Activated CD8-positive, alpha-beta memory T cell treated with anti-CD3 and anti-CD28 coated beads, Interleukin-2, amount 10 ng/mL, durations not matched to agents 7 days and 5 days (primary cell): ENCODE data around the gene CYP4F2. TPM values are rescaled to one million over a fixed set of nuclear protein-coding genes. Genes with fewer than 3 reads are reported as not detected.
"Not testable (repeated sequence)": the region's sequence is repeated elsewhere in the genome, so short reads cannot be mapped to it uniquely, and the experiment has no call there.

Source experiments
- ATAC-seq: fragments of 150-1000 bp; cut with Tn5 transposase; one replicate; pipeline ENCODE4 v1.10.0; 2021; ENCODE audit warnings: moderate library complexity
- CTCF ChIA-PET: fragments of 350-600 bp; sonication (Branson Sonifier 250); formaldehyde crosslinking; loops from one replicate; lab custom pipeline; 2021; ENCODE audit warnings: antibody characterized with exemption; lab: Charles Lee
- DNase-seq: peaks from one replicate; pipeline ENCODE4 v3.0.0-alpha.2; 2020
- H3K27ac Mint-ChIP-seq: one replicate; pipeline ENCODE4 v1.8.0; 2021; ENCODE audit warnings: mild to moderate bottlenecking, mixed read lengths
- H3K27me3 Mint-ChIP-seq: one replicate; pipeline ENCODE4 v1.8.0; 2021; ENCODE audit warnings: mixed read lengths
- H3K36me3 Mint-ChIP-seq: one replicate; pipeline ENCODE4 v1.8.0; 2021; ENCODE audit warnings: mild to moderate bottlenecking, mixed read lengths
- H3K4me1 Mint-ChIP-seq: one replicate; pipeline ENCODE4 v1.8.0; 2021; ENCODE audit warnings: mixed read lengths
- H3K4me3 Mint-ChIP-seq: one replicate; pipeline ENCODE4 v1.8.0; 2021; ENCODE audit warnings: mild to moderate bottlenecking, moderate library complexity, mixed read lengths
- H3K9me3 Mint-ChIP-seq: one replicate; pipeline ENCODE4 v1.8.0; 2022; ENCODE audit warnings: low read depth, mixed read lengths
- total RNA-seq, 2 experiments: library from RNA; stranded (reverse); gene quantifications; one replicate each; pipeline ENCODE4 v1.2.3, GENCODE V29; 2021

The CYP4F2 gene
- total RNA-seq, 2 experiments from 2014 or later: not detected

DNA sequence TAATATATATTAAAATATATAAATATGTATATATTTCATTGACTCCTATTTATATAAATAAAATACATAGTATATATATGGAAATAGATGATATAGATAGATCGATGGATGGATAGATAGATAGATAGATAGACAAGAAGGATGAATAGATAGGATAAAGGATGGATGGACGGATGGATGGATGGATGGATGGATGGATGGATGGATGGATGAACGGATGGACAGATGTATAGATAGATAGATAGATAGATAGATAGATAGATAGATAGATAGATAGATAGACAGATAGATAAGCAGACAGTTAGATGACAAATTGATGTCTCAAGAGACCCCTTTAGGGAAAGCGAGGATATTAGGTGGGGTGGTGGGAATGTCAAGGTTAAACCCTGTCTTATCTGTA lies 21.4 kb upstream of the CYP4F2 start:
- Mint-ChIP-seq H3K9me3 (peaks cover 3% of the 10 kb centered on the region), H3K4me1 (no peaks in the 10 kb centered on the region), H3K4me3 (no peak overlapping the region), H3K27me3 (peaks cover 34% of the 10 kb centered on the region), H3K36me3 (no peaks in the 10 kb centered on the region), H3K27ac (no peak overlapping the region)
- CTCF ChIA-PET: no interaction called here
- DNase-seq (no peak), ATAC-seq (no peak)

DNA sequence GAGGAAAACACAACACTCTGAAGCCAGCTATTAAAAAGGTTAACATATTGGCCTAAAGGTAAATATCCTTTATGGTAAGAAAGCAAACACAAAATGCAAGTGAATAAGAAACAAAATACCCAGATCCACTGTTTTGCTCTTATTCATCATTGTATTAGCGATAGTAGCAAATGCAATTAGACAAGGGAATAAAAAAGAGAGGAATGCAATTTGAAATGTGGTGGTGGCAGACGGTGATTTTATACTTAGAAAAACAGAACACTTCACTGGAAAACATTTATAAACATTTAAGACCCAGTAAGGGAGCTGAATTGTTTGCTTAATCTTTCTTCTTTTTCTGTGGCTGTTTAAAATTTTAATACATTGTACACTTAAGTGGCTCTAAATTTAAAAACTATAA lies 17.2 kb upstream of the CYP4F2 start:
- H3K27ac Mint-ChIP-seq: no peak overlapping the region
- H3K27me3 Mint-ChIP-seq: peaks cover 48% of the 10 kb centered on the region
- peaks cover 3% of the 10 kb centered on the region for H3K9me3 Mint-ChIP-seq
- ATAC-seq (no peak), DNase-seq (no peak)
- no peaks in the 10 kb centered on the region for H3K36me3 Mint-ChIP-seq
- no peak overlapping the region for H3K4me3 Mint-ChIP-seq
- no peaks in the 10 kb centered on the region for H3K4me1 Mint-ChIP-seq
- CTCF ChIA-PET: no interaction called here

DNA sequence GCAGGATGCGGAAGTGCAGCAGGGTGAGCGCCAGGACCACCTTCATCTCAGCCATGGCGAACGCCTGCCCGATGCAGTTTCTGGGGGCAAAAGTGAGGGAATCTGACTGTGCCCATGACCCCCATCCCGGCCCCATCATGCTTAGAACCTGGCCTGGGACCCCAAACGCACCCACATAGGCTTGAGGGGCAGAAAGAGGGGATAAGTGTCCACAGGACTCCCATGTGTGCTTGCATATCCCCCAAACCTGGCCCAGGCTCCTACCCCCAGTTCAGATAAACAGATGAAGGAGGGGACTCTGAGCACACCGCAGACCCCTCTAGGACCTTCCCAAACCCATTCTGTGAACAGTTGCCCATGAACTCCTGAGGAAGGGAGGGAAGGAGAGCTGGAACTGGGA lies 16.0 kb upstream of the CYP4F2 start:
- Mint-ChIP-seq H3K27me3 (peaks cover 58% of the 10 kb centered on the region), H3K27ac (no peak overlapping the region), H3K36me3 (no peaks in the 10 kb centered on the region), H3K9me3 (peaks cover 3% of the 10 kb centered on the region), H3K4me1 (no peaks in the 10 kb centered on the region), H3K4me3 (no peak overlapping the region)
- DNase-seq (no peak), ATAC-seq (no peak)
- CTCF ChIA-PET: no interaction called here

DNA sequence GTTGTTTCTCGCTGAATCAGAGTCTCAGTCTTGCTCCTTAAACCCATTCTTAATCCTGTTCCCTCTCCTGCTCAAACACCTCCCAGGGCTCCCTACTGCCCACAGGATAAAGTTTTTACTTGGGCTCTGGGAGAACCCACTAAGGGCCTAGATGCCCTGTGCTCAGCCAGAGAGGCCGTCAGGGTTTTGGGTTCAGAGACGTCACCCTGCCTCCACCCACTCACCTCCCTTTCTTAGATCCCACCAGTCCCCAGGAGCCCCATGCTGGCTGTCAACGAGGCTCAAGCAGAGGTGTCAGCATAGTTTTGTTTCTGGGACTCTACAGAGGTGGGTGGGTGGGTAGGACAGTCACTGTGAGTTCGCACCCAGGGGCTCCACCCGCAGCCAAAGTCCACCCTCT lies 15.5 kb upstream of the CYP4F2 start:
- Mint-ChIP-seq H3K27me3 (peaks cover 63% of the 10 kb centered on the region), H3K4me3 (no peak overlapping the region), H3K9me3 (peaks cover 3% of the 10 kb centered on the region), H3K27ac (no peak overlapping the region), H3K36me3 (no peaks in the 10 kb centered on the region), H3K4me1 (no peaks in the 10 kb centered on the region)
- ATAC-seq (no peak), DNase-seq (no peak)
- CTCF ChIA-PET: no interaction called here

DNA sequence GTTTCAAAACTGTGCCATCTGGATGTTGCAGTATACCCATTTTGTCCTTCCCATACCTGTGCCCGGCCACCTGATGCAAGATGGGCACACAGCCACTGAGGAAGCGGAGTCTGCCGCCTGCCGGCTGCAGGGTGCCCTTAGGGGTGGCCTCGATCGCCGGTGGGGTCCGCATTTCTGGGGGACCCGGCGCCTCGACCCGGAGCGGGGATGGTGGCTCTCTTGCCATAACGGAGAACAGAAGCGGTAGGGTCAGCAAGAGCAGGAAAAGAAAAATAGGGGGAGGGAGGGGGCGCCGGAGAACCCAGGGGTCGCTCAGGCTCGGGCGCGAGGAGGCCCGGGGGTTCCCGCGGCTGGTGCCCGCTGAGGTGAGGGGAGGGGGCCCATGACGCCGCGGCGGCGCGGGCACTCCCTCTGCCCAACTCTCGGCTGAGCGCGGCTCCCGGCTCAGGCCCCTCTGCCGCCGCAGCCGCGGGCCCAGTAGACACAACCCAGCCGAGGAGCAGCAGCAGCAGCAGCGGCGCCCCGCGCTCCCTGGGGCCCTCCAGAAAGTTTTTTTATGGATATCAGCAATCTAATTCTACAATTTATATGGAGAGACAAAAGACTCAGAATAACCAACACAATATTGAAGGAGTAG lies 13.8 kb upstream of the CYP4F2 start:
- Mint-ChIP-seq H3K36me3 (no peaks in the 10 kb centered on the region), H3K27ac (no peak overlapping the region), H3K27me3 (peaks cover 58% of the 10 kb centered on the region), H3K9me3 (peaks cover 3% of the 10 kb centered on the region), H3K4me3 (no peak overlapping the region), H3K4me1 (no peaks in the 10 kb centered on the region)
- CTCF ChIA-PET: interaction anchor here (1.1 kb wide), 1 partner anchor 12 kb away, joined by 4 read pairs; no protein-coding TSS in a partner anchor
- ATAC-seq (no peak), DNase-seq (no peak)

DNA sequence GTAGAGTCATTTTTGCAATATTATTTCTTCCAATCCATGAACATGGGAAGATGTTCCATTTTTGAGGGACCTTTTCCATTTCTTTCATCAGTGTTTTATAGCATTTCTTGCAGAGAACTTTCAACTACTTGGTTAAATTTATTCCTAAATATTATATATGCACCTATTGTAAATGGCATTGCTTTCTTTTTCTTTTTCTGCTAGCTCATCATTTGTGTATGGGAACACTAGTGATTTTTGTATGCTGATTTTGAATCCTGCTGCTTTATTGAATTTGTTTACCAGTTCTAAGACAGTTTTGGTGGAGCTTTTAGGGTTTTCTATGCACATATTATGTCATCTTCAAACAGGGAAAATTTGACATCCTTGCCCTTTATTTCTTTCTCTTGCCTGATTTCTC lies 7.2 kb upstream of the CYP4F2 start:
- Mint-ChIP-seq H3K4me3 (no peak overlapping the region), H3K4me1 (peaks cover 7% of the 10 kb centered on the region), H3K27ac (no peak overlapping the region), H3K36me3 (no peaks in the 10 kb centered on the region), H3K9me3 (no peaks in the 10 kb centered on the region), H3K27me3 (peaks cover 59% of the 10 kb centered on the region)
- DNase-seq: no peak
- no peak for ATAC-seq
- CTCF ChIA-PET: no interaction called here

DNA sequence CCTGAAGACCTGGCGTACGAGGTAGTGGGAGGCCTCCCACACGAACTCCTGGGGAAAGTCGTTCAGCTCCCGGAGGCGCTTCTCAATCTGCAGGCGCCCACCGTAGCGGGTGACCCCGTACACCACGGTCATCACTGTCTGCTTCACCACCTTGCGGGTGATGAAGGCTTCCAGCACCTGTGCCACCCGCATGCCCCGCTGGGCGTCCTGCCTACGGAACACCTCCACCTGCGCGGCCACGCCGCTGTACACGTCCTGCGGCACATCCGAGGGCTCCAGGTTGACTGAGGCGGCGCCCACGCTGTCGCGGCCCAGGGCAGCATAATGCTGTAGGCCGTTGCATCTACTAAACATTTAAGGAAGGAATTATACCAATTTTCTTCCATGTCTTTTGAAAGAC lies 5.0 kb upstream of the CYP4F2 start:
- H3K4me1 Mint-ChIP-seq, ATAC-seq, CTCF ChIA-PET, DNase-seq, H3K27ac Mint-ChIP-seq, H3K9me3 Mint-ChIP-seq, H3K4me3 Mint-ChIP-seq, H3K36me3 Mint-ChIP-seq: not testable (repeated sequence)
- H3K27me3 Mint-ChIP-seq: peaks cover 47% of the 10 kb centered on the region

DNA sequence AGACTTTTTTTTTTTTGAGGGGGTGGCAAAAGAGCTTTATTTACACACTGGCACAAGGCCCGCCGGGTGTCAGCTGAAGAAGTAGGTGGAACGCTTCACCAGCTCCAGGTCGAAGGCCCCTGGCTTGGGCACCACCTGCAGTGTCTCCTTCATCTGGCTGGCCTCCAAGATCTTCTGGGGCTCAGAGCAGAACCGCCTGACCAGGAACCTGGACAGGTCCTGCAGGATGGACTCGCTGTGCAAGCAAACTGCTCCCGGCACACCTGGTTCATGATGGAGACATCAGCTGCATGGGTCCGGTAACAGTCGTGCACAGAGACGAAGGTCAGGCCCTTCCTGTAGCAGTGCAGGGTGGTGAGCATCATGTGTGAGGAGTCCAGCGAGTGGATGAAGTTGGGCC lies 4.4 kb upstream of the CYP4F2 start:
- CTCF ChIA-PET: interaction anchor here (0.6 kb wide), 1 partner anchor 777 kb away, joined by 3 read pairs; a partner anchor contains a TSS
- Mint-ChIP-seq H3K36me3 (no peaks in the 10 kb centered on the region), H3K27me3 (peaks cover 45% of the 10 kb centered on the region), H3K4me1 (peaks cover 8% of the 10 kb centered on the region), H3K27ac (no peak overlapping the region), H3K4me3 (no peak overlapping the region), H3K9me3 (no peaks in the 10 kb centered on the region)
- ATAC-seq (no peak), DNase-seq (no peak)

DNA sequence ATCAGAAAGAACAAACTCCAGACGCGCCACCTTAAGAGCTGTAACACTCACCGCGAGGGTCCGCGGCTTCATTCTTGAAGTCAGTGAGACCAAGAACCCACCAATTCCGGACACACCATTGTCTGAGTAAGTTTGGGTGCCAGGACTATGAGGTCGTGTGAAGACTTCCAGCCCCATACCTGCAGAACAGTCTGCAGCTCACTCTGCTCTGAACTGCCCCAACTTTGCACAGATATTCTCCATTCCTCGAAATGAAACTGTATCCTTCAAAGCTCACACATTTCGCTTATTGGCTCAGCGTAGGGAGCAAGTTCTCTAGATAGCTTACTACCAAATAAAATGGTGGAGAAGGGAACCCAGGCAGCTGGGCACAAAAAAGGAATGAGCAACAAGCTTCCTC lies 2.6 kb upstream of the CYP4F2 start:
- Mint-ChIP-seq H3K4me1 (peaks cover 8% of the 10 kb centered on the region), H3K4me3 (peak overlapping the region; percentile 33), H3K36me3 (no peaks in the 10 kb centered on the region), H3K27me3 (peaks cover 37% of the 10 kb centered on the region), H3K27ac (no peak overlapping the region), H3K9me3 (no peaks in the 10 kb centered on the region)
- ATAC-seq (no peak), DNase-seq (no peak)
- CTCF ChIA-PET: interaction anchor here (1.2 to 1.3 kb wide), 2 partner anchors 10 to 271 kb away, joined by 4 read pairs; no protein-coding TSS in a partner anchor

DNA sequence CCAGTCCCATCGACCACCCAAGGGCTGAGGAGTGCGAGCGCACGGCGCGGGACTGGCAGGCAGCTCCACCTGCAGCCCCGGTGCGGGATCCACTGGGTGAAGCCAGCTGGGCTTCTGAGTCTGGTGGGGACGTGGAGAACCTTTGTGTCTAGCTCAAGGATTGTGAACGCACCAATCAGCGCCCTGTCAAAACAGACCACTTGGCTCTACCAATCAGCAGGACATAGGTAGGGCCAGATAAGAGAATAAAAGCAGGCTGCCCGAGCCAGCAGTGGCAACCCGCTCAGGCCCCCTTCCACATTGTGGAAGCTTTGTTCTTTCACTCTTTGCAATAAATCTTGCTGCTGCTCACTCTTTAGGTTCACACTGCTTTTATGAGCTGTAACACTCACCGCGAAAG lies 2.2 kb upstream of the CYP4F2 start:
- not testable (repeated sequence) for ATAC-seq, H3K36me3 Mint-ChIP-seq, DNase-seq, H3K27ac Mint-ChIP-seq, H3K4me1 Mint-ChIP-seq, H3K9me3 Mint-ChIP-seq
- H3K27me3 Mint-ChIP-seq: peaks cover 33% of the 10 kb centered on the region
- H3K4me3 Mint-ChIP-seq: peak overlapping the region; percentile 33
- CTCF ChIA-PET: interaction anchor here (1.2 to 1.3 kb wide), 2 partner anchors 11 to 270 kb away, joined by 4 read pairs; no protein-coding TSS in a partner anchor

DNA sequence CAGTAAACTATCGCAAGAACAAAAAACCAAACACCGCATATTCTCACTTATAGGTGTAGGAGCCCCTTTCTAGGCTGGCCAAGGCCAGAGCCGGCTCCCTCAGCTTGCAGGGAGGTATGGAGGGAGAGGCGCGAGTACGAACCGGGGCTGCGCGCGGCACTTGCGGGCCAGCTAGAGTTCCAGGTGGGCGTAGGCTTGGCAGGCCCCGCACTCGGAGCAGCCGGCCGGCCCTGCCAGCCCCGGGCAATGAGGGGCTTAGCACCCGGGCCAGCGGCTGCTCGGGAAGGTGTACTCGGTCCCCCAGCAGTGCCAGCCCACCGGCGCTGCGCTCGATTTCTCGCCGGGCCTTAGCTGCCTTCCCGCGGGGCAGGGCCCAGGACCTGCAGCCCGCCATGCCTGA lies 1.7 kb upstream of the CYP4F2 start:
- H3K36me3 Mint-ChIP-seq, ATAC-seq, H3K9me3 Mint-ChIP-seq, DNase-seq, H3K4me1 Mint-ChIP-seq, H3K27ac Mint-ChIP-seq, H3K4me3 Mint-ChIP-seq: not testable (repeated sequence)
- H3K27me3 Mint-ChIP-seq: peaks cover 29% of the 10 kb centered on the region
- CTCF ChIA-PET: interaction anchor here (1.3 kb wide), 1 partner anchor 11 kb away, joined by 4 read pairs; no protein-coding TSS in a partner anchor

DNA sequence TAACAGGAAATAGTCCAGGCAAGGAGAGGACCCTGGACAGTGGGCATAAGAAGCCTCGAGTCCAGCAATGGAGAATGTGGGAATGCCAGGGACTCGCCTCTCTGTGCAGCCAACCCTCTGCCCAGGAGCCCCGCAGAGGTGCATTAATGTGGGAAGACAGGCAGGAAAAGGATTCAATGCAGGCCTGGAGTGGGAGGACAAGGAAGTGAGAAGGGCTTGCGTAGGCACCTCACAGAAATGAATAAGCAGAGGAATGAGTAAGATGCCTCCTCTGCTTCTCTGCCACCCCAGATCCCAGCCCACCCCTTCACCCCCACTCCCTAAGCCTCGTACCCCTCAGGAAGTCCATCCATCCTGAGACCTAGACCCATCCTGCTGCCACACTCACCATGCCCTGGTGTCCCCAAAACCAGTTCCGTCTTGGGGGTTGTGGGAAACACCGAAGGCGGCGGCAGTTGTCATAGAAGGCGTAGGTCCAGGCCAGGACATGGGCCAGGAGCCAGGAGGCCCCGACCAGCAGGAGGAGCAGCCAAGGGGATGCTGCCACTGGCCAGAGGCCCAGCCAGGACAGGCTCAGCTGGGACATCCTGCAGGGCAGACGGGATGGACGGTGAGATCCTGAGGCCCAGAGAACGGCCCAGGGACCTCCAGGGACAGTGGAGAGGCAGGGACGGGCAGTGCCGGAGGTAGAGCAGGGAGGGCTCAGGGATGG lies 692 bp downstream of the CYP4F2 start:
- no peak for ATAC-seq
- H3K9me3 Mint-ChIP-seq: no peaks in the 10 kb centered on the region
- DNase-seq: no peak
- CTCF ChIA-PET: no interaction called here
- no peak overlapping the region for H3K27ac Mint-ChIP-seq
- H3K27me3 Mint-ChIP-seq: peaks cover 19% of the 10 kb centered on the region
- no peaks in the 10 kb centered on the region for H3K36me3 Mint-ChIP-seq
- H3K4me1 Mint-ChIP-seq: peaks cover 8% of the 10 kb centered on the region
- H3K4me3 Mint-ChIP-seq: no peak overlapping the region

DNA sequence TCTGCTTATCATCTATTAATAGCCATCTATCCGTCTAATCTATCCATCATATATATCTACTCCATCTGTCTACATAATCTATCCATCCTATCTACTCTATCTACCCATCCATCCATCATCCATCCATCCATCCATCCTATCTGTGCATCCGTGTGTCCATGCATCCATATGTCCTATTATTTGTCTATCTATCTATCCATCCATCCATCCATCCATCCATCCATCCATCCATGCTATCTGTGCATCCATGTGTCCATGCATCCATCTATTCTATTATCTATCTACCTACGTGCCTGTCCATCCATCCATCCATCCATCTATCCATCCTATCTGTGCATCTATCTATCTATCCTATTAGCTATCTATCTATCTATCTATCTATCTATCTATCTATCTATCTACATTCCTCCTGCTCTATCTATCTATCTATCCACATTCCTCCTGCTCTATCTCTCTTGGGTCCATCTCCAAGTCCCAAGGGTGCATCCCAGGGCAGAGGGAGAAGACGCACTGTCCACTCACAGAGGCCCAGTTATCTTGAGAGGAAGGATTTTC lies 1.9 kb downstream of the CYP4F2 start:
- ATAC-seq (no peak), DNase-seq (no peak)
- CTCF ChIA-PET: no interaction called here
- Mint-ChIP-seq H3K4me3 (no peak overlapping the region), H3K4me1 (peaks cover 8% of the 10 kb centered on the region), H3K9me3 (no peaks in the 10 kb centered on the region), H3K27me3 (peaks cover 12% of the 10 kb centered on the region), H3K27ac (no peak overlapping the region), H3K36me3 (no peaks in the 10 kb centered on the region)

DNA sequence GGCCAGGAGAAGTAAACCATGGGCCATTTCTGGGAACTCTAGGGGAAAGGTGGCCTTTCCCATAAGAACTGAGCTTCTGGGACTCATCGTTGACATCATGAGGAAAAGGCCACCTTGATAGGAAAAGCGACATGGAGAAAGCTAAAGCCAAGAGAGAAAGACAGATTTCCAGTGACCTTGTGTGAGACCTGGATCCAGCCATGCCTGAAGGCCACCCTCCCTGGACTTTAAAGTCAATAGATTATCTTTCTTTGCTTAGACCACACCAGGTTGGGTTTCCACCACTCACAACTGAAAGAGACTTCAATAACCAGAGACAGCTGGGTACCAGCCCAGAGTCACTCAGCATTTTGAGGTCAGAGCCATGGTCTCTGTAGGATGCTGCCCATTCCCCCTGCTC lies 3.5 kb downstream of the CYP4F2 start:
- no peak overlapping the region for H3K27ac Mint-ChIP-seq
- DNase-seq: no peak
- H3K4me3 Mint-ChIP-seq: no peak overlapping the region
- H3K36me3 Mint-ChIP-seq: no peaks in the 10 kb centered on the region
- no peaks in the 10 kb centered on the region for H3K4me1 Mint-ChIP-seq
- peaks cover under 1% of the 10 kb centered on the region for H3K27me3 Mint-ChIP-seq
- H3K9me3 Mint-ChIP-seq: no peaks in the 10 kb centered on the region
- ATAC-seq: no peak
- CTCF ChIA-PET: no interaction called here
